ENCODE data around the gene KCNE5.

DNA sequence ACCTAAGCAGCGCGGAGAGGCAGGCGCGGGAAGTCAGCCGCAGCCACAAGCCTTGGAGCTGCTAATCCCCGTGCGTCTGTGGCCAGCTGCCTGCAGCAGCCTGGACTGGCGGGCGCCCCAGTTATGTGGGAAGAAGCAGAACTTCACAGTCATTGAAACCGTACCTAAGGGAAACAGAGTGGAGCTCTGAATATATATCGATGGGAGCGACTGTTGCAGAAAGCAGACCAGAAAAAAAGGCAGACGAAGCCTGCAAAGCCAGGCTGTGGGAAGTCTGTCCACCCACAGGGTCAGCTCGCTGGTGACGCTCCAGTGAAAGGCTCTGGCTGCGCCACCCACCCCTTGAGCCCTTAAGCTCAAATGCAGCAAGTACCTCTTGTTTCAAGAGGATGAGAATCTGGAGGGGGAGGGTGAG, 24.7 kb downstream of the KCNE5 start:
- TF ChIP-seq, protein P1, sequence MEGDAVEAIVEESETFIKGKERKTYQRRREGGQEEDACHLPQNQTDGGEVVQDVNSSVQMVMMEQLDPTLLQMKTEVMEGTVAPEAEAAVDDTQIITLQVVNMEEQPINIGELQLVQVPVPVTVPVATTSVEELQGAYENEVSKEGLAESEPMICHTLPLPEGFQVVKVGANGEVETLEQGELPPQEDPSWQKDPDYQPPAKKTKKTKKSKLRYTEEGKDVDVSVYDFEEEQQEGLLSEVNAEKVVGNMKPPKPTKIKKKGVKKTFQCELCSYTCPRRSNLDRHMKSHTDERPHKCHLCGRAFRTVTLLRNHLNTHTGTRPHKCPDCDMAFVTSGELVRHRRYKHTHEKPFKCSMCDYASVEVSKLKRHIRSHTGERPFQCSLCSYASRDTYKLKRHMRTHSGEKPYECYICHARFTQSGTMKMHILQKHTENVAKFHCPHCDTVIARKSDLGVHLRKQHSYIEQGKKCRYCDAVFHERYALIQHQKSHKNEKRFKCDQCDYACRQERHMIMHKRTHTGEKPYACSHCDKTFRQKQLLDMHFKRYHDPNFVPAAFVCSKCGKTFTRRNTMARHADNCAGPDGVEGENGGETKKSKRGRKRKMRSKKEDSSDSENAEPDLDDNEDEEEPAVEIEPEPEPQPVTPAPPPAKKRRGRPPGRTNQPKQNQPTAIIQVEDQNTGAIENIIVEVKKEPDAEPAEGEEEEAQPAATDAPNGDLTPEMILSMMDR (IDR thresholded peaks at IDR 0.05; ENCODE audit: poor library complexity, severe bottlenecking), result no peak
- TF ChIP-seq SMC3 (conservative IDR thresholded peaks at IDR 0.05; ENCODE audit: poor library complexity) (no peak), TAF1 (IDR thresholded peaks at IDR 0.05; ENCODE audit: low read depth) (no peak), EZH2 (IDR thresholded peaks at IDR 0.05; ENCODE audit: borderline replicate concordance, insufficient read depth, low read length, poor library complexity, severe bottlenecking) (no peak), MXI1 (conservative IDR thresholded peaks at IDR 0.05; ENCODE audit: poor library complexity, severe bottlenecking) (no peak), POLR2AphosphoS5 (IDR thresholded peaks at IDR 0.05) (no peak)
- TF ChIP-seq, protein P2, sequence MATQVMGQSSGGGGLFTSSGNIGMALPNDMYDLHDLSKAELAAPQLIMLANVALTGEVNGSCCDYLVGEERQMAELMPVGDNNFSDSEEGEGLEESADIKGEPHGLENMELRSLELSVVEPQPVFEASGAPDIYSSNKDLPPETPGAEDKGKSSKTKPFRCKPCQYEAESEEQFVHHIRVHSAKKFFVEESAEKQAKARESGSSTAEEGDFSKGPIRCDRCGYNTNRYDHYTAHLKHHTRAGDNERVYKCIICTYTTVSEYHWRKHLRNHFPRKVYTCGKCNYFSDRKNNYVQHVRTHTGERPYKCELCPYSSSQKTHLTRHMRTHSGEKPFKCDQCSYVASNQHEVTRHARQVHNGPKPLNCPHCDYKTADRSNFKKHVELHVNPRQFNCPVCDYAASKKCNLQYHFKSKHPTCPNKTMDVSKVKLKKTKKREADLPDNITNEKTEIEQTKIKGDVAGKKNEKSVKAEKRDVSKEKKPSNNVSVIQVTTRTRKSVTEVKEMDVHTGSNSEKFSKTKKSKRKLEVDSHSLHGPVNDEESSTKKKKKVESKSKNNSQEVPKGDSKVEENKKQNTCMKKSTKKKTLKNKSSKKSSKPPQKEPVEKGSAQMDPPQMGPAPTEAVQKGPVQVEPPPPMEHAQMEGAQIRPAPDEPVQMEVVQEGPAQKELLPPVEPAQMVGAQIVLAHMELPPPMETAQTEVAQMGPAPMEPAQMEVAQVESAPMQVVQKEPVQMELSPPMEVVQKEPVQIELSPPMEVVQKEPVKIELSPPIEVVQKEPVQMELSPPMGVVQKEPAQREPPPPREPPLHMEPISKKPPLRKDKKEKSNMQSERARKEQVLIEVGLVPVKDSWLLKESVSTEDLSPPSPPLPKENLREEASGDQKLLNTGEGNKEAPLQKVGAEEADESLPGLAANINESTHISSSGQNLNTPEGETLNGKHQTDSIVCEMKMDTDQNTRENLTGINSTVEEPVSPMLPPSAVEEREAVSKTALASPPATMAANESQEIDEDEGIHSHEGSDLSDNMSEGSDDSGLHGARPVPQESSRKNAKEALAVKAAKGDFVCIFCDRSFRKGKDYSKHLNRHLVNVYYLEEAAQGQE (IDR thresholded peaks at IDR 0.05; ENCODE audit: borderline replicate concordance), result no peak

All from neural cell (in vitro differentiated cells).